ENCODE data around the gene PPP1CA.

PPP1CA gene

DNA sequence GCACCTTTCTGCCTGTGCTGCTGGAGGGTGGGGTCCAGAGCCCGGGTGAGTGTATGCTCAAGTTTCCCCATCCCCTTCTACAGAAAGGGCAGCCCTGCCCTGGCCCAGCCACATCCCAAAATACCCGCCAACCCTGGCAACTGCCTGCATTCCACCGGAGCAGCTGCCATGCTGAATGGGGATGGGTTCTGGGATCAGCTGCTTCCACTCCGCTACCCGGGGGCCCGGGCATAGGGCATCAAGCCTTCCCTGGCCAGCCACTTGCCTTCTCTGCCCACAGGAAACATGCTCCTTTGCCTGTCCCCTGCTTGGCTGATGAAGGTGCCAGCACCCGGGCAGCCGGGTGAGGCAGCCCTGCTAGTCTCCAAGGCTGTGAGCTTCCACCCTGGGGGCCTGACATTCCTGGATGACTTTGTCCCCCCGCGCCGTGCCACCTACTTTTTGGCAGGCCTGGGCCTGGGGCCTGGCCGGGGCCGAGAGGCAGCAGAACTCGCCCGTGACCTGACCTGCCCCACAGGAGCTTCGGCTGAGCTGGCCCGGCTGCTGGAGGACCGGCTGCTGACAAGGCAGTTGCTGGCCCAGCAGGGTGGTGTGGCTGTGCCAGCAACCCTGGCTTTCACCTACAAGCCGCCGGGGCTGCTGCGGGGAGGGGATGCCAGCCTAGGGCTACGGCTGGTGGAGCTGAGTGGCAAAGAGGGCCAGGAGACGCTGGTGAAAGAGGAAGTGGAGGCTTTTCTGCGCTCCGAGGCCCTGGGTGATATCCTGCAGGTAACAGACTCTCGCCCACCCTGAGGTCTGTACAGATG lies 17.0 kb upstream of the PPP1CA start:
- no peak for DNase-seq (ENCODE audit: low read depth in 1 of 2, low spot score in 1 of 2)

DNA sequence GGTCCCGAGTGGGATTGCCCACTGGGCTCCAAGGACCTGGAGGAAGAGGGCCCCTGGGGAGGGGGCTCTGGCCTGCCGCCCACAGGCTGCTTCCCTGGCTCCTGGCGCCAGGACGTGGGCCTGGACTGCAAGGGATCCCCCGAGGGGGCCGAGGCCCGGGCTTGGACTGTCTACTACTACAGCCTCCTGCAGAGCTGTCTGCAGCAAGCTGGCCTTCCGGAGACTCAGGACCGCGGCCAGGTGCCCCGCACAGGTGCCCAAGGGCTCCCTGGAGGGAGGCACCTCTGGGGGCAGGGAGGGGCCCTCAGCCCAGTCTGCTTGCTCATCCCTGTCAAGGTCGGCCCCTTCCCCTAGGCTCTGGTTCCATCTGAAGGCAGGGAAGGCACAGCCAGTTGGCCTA lies 15.8 kb upstream of the PPP1CA start:
- DNase-seq (ENCODE audit: low read depth in 1 of 2, low spot score in 1 of 2) = no peak

DNA sequence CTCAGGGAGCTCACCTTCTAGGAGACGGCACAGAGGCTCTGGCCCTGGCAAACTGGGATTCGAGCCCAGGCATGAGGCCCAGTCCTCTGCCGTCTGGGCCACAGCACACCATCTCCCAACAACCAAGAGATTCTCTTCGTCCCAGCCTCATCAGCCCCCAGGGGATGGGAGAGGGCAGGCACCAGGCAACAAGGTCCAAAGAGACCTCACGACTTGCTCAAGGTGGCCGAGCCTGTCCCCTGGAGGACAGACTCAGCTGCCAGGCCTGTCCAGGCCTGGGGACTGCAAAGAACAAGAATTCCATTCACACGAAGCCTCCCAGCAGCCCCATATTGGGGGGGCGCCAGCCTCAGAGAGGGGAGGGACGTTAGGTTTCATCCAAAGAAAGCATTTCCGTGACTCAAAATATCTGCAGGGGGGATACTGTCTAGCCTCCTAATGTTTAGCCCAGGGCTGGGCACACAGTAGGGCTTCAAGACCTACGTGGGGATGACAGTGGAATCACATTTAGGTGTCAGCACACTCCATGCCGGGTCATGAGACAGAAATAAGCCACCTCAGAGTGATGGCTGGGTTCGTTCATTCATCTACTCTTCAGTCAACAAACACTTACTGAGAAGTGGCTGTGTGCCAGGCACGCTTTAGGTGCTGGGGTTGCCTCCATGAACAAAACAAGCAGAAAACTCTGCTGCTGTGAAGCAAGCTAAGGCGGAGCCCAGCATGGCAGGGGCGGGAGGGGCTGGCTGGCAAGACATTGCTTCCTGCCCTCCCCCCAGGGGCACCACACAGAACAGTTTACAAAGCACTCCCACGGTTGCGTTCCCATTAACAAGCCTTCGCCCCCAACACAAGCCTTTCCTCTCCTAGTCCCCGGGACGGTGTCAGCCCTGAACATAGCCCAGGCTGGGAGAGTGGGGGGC lies 15.0 kb upstream of the PPP1CA start:
- no peak for DNase-seq (ENCODE audit: low read depth in 1 of 2, low spot score in 1 of 2)

DNA sequence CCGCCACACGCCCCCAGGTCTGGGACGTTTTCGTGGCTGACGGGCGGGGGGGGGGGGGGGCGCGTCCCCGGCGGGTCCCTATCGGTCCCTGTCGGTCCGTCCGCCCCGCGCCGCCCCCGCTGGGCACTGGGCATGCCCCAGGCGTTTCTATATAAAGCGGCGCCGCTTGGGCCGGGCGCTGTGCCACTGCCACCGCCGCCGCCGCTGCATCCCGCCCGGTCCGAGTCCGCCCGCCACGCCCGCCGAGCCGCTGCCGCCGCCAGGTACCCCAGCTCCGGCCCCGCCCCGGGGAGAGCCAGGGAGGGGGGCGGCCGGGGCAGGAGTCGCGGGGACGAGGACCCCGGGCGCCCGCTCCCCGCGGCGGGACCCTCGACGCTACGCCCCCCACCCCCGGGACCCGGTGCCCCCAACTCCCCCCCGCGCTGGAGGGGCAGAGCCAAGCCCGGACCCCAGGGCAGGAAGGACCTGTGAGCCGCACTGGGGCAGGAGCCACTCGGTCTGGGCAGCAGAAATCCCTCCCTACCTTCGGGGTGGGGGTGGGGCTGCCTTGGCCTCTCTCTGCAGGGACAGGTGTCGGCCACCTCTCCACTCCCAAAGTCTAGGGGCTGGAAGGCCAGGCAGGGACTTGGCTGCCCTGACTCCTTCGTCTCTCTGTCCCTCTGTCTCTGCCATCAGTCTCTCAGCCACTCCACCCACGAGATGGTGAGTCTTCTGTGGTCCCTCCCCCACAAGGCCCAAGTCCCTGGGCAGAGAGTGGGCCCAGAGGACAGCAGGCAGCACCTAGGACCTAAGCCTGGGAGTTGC lies 14.0 kb upstream of the PPP1CA start, which contains the start of gene CARNS1:
TSS of gene CARNS1 (plus strand) at position 178 of the 804 bp plus-strand sequence. CDS start at position 700, 522 bp downstream.
- no peak for DNase-seq (ENCODE audit: low read depth in 1 of 2, low spot score in 1 of 2)

DNA sequence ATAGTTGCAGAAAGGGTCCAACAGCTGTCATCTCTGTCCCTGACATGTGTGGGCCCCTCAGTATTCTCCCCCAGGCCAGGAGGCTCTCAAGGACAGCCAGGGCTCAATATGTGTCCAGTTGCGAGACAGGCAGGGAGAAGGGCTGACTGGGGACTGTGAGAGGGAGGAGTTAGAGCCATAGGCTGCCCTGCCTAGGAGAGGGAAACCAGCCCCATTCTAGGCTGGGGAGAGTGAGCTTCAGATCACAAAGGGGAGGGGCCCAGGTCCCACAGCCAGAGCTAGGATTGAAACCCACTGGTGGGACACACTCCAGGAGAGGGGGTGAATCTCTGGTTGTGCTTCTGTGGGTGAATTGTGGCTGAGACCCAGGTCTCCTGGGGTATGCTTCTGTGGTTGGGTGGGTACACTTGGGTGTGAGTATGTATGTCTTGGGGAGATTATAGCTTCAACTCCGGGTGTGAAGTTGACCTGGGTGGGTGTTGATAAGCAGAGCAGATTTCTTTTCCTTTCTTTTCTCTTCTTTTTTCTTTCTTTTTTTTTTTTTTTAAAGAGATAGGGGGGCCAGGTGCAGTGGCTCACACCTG lies 11.7 kb upstream of the PPP1CA start:
- no peak for DNase-seq (ENCODE audit: low read depth in 1 of 2, low spot score in 1 of 2)

DNA sequence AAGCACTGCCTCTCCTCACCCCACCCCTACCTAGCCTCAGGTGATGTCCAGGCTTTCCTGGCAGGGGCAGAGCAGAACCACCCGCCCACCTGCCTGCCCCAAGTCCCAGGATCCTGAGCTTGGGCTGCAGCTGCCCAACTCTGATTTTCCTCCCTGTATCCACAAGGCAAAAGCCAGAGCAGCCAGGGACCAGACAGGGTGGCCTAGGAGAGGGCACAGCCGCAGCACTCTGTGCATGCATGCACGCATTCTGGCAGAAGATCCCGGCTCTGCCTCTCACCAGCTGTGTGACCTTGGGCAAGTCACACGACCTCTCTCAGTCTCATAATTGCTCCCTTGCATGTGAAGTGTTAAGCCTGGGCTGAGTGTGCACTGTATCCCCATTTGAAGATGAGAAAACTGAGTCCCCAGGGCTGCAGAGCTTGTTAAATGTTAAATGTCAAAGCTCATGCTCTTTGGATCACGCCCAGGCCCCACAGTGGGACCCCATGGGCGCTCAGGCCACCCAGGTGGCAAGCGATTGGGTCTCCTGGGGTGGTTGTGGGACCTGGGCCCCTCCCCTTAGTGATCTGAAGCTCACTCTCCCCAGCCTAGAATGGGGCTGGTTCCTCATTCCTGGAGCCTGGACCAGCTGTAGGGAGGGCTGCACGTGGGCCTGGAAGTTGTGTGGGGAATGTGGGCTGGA lies 11.0 kb upstream of the PPP1CA start:
- DNase-seq (ENCODE audit: low read depth in 1 of 2, low spot score in 1 of 2) = no peak

DNA sequence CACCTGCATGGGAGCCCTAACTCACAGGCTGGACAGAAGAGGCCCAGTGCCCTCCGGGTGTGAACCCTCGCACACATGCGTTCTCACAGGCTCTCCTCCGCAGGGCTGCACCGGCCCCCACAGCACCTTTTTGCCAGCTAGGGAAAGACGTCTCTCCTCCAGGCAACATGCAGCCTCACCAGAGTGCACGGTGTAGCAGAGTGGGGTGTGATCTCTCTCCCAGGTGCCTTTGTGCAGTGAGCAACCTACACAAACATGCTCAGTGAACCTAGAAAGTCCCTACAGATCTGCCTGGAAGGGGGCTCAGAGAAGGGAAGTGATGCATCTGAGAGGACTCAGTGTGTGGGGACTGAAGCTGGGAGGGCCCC lies 10.1 kb upstream of the PPP1CA start:
- DNase-seq (ENCODE audit: low read depth in 1 of 2, low spot score in 1 of 2) = no peak

DNA sequence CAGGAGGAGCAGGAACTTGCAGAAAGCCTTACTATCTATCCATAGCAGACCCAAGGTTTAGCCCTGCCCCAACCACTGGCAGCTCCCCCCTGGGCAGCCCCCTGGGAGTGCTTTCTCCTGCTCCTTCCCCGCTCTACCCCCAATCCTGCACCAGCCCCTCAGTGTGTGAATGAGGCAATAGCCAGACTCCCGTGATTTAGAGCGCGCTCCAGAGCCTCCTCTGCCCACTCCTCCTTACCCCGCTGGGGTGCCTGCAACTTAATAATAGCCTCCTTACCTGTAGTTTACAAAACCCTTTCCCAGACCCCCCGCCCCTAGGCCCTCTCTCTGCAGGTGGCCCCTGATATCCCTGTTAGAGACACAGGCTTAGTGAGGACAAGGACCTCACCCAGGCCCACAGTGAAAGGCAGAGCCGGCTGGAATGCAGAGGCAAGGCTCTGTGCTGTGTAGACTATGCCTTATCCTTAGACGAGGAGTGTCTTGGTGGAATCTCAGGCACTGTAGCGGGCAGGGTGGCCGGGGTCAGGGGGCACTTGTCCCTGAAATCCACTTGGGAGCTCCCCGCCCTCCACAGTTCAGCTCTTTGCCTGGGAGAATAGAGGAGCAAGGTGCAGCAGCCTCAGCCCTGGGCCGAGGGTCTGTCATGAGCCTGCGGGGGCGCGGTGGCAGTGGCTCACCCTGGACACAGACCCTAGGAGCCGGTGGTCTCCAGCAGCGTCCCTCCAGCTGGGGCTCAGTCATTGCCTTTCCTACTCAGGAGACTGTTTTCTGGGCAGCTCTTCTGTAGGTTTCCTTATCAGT lies 9.5 kb upstream of the PPP1CA start:
- no peak for DNase-seq (ENCODE audit: low read depth in 1 of 2, low spot score in 1 of 2)

DNA sequence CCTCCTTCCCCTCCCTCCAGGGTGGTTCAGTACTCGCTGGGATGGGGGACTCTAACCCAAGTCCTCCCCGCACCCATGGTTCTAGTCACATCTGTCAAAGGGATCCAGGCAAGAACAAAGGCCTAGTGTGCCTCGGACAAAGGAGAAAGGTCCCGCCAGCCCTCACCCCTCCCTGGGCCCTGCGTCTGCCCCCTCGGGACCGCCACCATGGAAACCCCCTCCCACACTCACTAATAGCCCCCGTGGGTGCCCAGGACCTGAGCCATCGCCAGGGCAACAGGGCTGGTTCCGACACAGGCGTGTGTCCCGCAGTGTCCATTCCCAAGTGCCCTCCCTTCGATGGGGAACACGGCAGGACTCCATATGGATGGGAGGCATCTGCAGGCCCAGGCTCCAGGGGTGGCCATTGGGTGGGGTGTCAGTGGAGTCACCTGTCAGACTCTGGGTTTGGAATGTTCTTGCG lies 8.7 kb upstream of the PPP1CA start:
- no peak for DNase-seq (ENCODE audit: low read depth in 1 of 2, low spot score in 1 of 2)

DNA sequence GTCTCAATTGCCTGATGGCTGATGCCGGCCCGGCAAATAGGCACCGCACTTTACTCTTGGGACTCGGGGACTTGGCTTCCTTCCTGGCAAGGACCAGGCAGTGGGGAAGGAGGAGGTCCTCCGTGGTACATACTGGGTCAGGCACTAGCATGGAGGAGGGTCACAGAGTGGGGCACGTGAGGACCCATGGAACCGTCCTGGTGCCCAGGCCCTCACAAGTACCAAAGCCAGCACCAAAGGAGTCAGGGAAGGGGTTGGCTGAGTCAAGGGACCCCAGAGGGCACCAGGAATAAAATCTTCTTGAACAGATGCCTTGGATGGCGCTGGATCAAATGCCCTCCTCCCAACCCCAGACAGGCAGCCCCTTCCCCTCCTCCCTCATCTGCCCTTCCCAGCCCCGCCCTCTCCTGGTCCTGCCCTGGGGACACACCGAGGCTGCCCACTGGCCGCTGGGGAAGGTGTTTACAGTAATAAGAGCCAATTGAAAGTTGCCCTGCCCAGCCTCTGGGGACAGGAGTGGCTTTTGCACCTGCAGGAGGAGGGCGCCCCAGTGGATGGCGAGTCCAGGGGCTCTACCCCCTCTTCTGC lies 8.2 kb upstream of the PPP1CA start:
- no peak for DNase-seq (ENCODE audit: low read depth in 1 of 2, low spot score in 1 of 2)

DNA sequence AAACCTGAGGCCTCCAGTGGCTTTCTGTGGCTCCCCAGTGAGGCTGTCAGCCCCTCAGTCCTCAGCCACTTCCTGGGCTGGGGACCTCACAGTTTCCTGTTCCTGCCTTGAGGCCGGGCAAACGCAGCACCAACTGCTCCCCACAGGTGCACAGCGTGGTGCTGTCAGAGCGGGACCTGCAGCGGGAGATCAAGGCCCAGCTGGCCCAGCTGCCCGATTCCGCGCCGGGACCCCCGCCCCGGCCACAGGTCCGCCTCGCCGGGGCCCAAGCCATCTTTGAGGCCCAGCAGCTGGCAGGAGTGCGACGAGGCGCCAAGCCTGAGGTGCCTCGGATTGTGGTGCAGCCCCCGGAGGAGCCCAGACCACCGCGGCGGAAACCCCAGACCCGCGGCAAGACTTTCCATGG lies 7.6 kb upstream of the PPP1CA start:
- peak in 1 of 2 donors; percentile 54 for DNase-seq (ENCODE audit: low read depth in 1 of 2, low spot score in 1 of 2)

DNA sequence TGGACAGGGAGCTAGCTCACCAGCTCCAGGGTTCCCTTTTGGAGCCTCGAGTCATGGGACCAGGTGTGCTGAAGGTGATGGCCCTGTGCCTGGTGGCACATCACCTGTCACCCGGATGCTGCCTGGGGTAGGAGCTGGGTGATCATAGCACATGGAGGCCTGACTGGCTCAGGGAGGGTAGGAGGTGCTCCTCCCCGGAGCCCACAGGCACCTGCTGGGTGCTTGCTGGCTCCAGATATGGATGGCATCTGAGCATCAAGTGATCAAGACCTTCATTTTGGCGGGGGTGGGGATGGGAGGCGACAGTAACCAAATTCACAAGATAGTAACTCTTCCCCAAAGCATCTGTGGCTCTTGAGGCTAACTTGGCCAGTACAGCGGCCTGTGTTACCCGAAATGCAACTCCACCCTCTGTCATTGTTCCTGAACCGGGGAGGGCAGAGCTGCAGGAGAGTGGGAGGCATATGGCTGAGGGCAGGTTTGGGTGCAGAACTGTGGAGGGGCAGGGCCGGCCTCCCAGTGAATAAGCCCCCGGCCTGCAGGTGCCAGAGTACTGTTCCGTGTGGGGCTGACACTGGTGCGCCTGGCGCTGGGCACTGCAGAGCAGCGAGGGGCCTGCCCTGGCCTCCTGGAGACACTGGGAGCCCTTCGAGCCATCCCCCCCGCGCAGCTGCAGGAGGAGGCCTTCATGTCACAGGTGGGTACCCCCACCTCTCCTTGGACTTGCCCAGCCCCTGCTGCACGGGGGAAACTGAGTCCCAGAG lies 7.0 kb upstream of the PPP1CA start:
- DNase-seq (ENCODE audit: low read depth in 1 of 2, low spot score in 1 of 2) = no peak

DNA sequence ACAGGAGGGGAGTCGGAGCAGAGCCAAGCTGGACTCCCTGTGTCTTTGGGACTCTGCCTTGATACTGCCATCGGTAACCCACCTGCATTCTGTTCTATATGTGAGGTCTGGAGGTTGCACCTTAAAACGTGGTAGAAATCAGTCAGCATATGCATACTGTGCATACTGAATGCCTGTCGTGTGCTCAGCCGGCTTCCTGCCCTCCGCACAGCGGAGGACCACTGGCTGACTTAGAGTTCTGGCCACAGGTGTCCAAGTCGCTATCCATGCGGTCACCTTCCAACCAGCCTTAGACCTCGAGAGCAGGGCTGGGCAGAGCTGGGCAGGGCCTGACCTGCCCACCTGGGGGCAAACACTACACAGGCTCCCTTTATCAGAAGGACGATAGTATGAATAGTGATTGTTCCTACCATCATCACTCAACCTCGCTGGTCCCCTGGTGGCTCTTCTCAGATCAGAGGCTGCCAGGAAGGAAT lies 6.1 kb upstream of the PPP1CA start:
- no peak for DNase-seq (ENCODE audit: low read depth in 1 of 2, low spot score in 1 of 2)

DNA sequence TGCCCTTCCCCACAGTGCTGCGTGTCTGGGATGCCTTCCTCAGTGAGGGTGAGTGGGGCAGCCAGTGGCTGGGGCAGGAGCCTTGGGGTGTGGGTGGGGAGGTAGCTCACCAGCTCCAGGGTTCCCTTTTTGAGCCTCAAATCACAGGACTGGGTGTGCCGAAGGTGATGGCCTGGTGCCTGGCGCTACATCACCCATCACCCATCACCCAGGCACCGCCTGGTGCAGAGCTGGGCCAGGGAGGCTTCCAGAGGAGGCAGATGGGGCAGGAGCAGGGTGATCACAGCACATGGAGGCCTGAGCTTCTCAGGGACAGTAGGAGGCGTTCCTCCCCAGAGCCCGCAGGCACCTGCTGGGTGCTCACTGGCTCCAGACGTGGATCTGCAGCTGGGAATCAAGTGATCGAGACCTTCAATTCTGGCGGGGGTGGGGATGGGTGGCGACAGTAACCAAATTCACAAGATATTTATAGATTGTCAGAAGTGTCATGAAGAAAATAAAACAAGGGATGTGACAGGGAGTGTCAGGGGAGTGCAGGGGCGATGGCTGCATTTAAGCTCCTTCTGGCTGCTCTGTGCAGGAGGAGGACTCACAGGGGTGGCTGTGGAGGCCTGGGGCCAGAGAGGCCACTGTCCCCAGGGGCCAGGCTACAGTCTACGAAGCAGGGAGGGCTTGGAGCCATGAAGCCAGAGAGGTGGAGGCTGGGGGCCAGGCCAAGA lies 5.5 kb upstream of the PPP1CA start:
- no peak for DNase-seq (ENCODE audit: low read depth in 1 of 2, low spot score in 1 of 2)

DNA sequence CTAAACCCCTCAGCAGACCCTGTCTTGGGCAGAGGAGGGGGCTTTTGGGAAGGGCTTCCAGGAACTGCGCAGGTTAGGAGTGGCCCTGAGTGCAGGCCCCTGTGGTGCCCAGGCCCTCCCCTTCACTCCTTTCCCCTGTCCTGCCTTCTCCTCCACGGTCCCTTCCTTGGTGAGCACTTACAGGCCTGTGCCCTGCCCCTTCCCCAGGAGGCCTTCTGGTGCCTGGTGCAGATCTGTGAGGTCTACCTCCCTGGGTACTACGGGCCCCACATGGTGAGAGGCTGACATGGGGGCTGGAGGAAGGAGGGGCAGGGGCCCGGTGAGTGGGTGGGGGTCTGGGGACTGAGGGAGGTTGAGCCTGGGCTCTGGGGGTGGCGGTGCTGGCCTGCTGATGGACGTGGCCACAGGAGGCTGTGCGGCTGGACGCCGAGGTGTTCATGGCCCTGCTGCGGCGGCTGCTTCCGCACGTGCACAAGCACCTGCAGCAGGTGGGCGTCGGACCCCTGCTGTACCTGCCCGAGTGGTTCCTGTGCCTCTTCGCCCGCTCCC lies 4.8 kb upstream of the PPP1CA start:
- no peak for DNase-seq (ENCODE audit: low read depth in 1 of 2, low spot score in 1 of 2)

DNA sequence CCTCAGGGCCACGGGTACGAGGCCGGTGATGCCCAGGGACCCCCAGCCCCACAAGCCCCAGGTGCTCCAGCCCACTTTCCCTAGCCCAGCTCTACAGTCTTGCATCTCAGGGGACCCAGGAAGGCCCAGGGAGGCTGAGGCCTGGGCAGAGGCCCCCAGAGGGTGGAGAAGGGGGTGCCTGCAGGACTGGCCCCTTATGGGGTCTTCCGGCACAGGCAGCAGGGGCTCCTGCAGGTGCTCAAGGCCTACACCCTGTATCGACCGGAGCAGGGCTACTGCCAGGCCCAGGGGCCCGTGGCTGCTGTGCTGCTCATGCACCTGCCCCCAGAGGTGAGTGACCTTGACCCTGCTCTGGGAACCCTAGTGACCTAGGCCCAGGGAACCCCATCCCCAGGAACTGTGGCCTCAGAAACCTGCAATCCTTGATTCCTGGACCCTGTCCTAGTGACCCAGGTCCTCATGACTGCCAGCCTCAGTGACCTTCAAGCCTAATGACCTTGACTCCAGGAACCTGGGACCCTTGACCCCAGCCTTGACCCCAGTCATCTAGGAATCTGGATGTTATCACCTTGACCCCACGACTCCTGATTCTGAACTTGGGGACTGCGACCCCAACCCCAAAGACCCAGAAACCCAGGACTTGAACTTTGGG lies 4.2 kb upstream of the PPP1CA start:
- no peak for DNase-seq (ENCODE audit: low read depth in 1 of 2, low spot score in 1 of 2)

DNA sequence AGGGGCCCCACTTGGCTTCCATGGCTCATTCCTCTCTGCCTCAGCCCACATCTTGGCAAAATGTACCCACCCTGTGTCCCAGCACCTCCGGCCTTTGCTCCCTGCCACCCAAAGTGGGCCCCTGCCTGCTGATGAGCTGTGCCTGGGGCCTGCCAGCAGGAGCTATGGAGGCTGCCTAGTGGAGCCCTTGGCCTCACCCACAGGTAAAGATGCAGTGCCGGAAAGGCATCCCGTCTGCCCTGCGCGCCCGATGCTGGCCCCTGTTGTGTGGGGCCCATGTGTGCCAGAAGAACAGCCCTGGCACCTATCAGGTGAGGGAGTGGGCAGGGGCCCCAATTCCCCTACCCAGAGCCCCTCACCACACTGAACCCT lies 3.5 kb upstream of the PPP1CA start:
- no peak for DNase-seq (ENCODE audit: low read depth in 1 of 2, low spot score in 1 of 2)
